CD4-positive, alpha-beta T cell treated with Interleukin-6 for 4 hours (primary cell): ENCODE measurements around the gene CTNNA3.
"Not testable (repeated sequence)": the region's sequence is repeated elsewhere in the genome, so short reads cannot be mapped to it uniquely, and the experiment has no call there.

Experiments
- DNase-seq: peaks from one replicate; pipeline ENCODE4 v3.0.0-alpha.2; 2020; ENCODE audit warnings: mixed read lengths

CTNNA3 gene

DNA sequence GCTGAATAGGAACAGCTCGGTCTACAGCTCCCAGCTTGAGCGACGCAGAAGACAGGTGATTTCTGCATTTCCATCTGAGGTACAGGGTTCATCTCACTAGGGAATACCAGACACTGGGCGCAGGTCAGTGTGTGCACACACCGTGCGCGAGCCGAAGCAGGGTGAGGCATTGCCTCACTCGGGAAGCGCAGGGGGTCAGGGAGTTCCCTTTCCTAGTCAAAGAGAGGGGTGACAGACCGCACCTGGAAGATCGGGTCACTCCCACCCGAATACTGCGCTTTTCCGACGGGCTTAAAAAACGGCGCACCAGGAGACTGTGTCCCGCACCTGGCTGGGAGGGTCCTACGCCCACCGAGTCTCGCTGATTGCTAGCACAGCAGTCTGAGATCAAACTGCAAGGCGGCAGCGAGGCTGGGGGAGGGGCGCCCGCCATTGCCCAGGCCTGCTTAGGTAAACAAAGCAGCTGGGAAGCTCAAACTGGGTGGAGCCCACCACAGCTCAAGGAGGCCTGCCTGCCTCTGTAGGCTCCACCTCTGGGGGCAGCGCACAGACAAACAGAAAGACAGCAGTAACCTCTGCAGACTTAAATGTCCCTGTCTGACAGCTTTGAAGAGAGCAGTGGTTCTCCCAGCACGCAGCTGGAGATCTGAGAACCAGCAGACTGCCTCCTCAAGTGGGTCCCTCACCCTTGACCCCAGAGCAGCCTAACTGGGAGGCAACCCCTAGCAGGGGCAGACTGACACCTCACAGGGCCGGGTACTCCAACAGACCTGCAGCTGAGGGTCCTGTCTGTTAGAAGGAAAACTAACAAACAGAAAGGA, 465.1 kb downstream of the CTNNA3 start:
- DNase-seq: not testable (repeated sequence)

- DNase-seq: no peak
These were observed 470.8 kb downstream of the CTNNA3 start for GRCh38 chr10:67225226-67225625.

- DNase-seq: no peak
These were observed 471.4 kb downstream of the CTNNA3 start for GRCh38 chr10:67224553-67224952.

DNA sequence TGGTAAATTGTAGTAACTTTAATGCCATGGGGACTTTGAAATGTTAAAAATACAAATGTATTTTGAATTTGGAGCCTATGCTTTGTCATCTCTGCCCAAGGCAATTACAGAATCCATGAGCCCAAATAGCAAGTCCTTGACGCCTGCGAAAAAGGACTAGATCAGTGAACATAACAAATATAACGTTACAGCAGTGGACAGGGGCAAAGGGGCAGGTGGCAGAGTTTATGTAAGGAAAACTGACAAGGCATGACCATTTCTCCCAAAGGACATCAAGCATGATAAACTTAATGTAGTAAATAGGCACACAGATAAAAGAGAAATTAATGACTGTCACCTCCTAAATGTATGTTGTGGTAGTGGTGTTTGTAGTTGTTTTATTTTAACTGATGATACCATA, 473.1 kb downstream of the CTNNA3 start:
- DNase-seq: no peak

DNA sequence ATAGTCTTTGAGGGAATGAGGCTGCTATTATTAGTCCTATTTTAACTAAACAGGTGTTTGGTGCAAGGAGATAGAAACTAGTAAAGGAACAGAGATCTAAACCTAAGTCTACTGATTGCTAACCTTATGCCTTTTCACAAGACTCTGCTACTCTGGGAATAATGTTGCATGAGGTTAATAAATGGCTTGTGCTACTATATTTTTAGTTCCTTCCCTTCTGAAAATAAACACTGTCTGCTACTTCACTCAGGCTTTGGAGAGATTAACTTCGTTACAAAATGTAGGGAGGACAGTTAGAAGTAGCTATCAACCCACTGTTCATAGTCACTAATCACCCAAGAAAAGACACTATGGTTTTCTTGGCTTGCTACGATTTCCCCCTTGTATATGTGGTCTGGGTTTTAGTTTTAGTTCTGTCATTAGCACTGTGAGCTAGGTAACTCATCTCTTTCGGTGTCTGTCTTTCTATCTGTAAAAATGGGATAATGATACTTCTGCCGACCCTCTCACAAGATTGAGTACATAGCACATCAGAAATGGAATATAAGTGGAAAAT, 474.0 kb downstream of the CTNNA3 start:
- no peak for DNase-seq

- no peak for DNase-seq
These were observed 484.3 kb downstream of the CTNNA3 start for GRCh38 chr10:67211680-67212079.

GRCh38 chr10:67207923-67208322, 488.1 kb downstream of the CTNNA3 start:
- DNase-seq: not testable (repeated sequence)

DNA sequence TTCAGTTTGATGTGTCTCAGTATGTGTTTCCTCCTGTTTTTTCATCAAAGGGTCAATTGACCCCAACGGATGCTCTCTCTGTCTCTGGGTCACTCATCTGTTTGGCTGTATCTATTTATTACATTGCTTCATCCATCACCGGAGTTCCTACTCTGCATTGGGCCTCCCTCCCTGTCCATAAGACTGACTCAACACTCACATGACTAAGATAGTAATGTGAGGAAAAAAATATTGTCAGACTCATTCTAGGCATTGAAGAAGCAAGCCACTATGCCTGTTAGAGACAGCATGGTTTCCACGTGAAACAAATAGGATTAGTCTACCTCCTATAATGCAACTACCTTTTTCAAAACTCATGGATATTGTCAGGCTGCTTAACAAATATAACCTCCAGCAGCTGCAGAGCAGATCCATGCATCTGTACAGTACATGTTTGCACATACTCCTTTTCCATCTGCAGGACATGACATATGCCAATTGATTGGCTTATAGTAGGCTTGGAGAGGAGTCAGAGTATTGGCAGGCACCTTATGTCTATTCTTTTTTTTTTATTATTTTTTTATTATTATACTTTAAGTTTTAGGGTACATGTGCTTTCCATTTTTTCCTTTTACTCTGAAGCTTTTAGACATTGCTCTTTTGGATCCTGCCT, 495.0 kb downstream of the CTNNA3 start:
- no peak for DNase-seq

- no peak for DNase-seq
These were observed 520.6 kb downstream of the CTNNA3 start for GRCh38 chr10:67175354-67175753.

GRCh38 chr10:67173787-67174186, 522.2 kb downstream of the CTNNA3 start:
- DNase-seq: no peak

DNA sequence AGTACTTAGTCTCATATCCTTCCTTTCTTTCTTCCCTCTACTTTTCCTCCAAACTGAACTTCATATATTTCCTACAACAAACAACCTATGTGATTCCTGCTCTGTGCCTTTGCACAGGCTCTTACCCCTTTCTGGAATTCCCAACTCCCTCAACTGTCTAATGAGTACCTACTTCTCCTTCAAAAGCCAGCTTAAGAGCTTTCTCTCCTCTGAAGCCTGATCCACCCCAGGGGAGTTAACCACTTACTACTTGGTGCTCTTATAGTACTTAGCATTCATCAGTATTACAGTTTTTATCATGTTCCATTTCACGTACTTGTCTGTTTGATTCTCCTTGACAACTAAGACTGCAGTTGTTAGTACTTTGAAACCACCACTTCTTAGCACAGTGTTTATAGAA, 524.0 kb downstream of the CTNNA3 start:
- no peak for DNase-seq

GRCh38 chr10:67156239-67156638, 539.8 kb downstream of the CTNNA3 start:
- no peak for DNase-seq

GRCh38 chr10:67151471-67151870, 544.5 kb downstream of the CTNNA3 start:
- no peak for DNase-seq

- no peak for DNase-seq
These were observed 551.5 kb downstream of the CTNNA3 start for GRCh38 chr10:67144530-67144929.

- no peak for DNase-seq
These were observed 554.7 kb downstream of the CTNNA3 start for GRCh38 chr10:67141300-67141699.

DNA sequence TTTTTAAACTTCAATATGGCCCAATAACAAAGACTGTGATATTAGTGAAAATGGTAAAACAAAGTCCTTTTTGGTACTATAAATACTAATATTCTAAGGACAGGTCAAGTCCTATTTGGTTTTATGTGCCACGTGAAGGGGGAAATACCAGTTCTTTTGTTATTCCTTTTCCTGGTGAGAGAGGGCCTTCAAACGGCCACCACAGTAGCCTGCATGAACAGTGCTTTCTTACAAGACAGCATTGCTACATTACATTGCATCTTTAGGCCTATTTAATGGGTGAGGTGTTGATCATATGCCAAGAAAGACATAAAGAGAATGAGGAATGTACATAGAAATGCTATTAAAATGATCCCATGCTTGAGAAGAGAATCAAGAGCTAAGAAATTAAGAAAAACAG, 555.4 kb downstream of the CTNNA3 start:
- no peak for DNase-seq

DNA sequence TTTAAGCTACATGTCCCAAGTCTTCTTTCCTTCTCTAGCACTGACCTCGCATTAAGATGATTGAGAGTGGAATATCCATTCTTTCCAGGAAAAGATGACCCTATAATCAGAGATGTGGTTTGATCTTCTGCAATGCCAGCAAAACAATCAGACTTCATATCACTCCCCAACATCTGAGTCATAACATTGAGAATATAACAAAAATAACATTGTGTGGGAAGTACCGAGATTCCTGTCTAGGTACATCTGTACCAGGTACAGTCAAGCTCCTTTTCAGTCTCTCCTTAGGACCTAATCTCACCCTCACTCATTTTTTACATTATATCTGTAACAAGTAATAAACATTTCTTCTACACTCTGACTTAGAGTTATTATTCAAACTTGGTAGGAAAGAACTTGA, 568.6 kb downstream of the CTNNA3 start:
- DNase-seq: no peak

DNA sequence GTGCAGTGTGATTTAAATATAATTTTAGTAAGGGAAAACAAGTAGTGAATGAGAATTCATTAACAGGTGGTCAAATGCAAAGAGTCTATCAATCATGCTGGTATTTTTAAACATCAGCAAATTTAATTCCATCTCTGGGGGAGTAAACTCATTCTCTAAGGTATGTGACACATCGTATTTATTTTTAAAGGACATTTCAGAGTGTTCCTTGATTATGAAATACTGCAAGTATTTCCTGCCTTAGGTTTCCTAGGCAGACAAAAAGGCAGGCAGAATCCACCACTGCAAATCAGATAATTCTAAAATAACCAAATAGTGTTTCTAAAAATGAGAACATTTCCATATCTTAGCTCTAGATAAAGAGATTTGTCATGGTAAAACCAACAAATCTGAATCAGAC, 576.3 kb downstream of the CTNNA3 start:
- DNase-seq: no peak

DNA sequence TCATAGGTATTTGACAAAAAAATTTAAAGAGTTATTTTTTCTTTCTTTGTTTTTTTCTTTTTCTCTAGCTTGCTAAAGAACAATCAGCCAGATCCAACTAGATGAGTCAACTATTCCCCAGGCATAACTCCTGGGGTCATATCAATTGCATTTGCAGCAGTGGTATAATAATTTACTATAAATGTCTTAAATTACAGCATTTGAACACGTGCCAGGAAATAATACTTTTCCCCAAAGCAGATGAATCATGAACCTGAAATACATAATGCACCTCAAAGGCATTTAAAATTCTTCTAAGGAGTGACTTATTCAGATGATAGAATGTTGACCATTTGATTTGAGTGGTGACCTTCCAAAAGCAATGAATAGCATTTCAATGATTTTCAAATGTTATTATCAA, 580.0 kb downstream of the CTNNA3 start:
- no peak for DNase-seq

GRCh38 chr10:67114945-67115344, 581.0 kb downstream of the CTNNA3 start:
- no peak for DNase-seq

DNA sequence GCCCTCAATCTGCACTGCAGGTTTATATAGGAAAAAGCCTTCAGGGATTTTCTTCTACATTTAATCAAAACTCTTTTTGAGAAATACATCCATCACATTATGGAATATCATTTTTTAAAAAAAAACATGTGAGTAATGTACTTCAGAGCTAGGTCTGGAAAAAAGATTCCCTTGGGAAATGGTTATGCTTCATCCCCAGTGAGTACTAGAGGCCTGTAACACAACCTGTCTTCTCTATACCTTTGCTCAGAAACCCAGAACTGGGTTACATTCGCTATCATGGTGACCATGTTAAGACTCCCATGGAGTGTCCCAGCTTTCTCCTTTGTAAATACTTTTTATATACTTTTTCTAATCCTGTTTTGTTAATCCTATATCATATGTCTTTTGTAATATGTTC, 583.2 kb downstream of the CTNNA3 start:
- DNase-seq: no peak

GRCh38 chr10:67110286-67110685, 585.7 kb downstream of the CTNNA3 start:
- DNase-seq: no peak

DNA sequence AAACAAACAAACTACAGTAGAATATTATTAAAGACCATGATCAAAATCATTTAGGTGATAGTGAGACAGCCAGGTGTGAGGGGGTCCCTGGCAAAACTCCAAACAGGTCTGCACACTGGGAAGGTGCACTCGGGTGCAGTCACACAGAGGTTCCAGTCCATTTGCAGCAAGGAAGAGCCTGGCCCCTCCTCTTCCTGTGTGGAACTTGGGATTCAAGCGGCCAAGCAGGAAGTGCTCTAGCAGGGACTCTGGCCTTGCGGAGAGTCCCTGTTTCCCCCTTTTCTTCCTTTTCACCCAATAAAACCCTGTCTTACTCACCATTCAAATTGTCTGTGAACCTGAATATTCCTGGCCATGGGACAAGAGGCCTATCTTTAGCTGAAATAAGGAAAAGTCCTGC, 588.3 kb downstream of the CTNNA3 start:
- no peak for DNase-seq

DNA sequence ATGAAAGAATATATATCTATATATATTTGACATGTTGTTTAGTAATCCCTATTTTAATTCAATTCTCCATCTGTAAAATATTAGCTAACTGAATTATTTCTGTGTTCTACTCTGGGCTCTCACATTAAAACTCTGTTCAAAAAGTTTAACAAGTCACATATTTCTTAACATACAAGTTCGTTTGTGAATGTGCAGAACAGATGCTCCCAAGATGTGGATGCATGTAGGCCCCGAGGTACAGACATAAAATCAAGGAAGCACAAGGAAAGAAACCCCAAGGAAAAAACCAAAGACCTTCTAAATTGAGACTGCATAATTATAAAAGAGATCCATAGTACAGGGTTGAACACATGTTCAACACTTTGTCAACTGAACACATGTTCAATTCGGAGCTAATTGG, 595.0 kb downstream of the CTNNA3 start:
- DNase-seq: no peak
